GM19351 (cell line): Measurements from ENCODE around the gene IGSF6.

Experiments used
- ATAC-seq: cut with Tn5 transposase; IDR thresholded peaks from one replicate; pipeline ENCODE4 v1.9.1; 2021; ENCODE audit warnings: mild to moderate bottlenecking, moderate library complexity; ENCODE audit not compliant: unreplicated experiment

IGSF6 gene

DNA sequence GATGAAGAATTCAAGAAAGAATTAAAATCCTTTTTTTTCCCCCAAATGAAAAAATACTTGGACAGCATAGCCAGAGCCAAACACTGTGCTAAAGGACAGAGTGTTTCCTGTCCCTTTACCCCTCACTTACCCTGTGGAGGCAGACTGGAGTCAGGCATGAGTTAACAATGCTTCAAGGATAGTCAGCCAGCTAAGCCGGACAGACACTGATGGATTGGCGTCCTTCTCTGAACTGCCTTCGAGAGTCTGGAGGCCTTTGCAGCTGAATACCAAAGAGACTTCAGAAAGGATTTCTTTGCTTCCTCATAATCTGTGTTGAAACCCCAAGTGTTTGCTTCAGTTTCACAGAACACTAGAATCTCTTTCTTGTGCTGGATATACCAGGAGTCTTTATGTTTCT is 48.5 kb downstream of the IGSF6 start:
- no peak for ATAC-seq

DNA sequence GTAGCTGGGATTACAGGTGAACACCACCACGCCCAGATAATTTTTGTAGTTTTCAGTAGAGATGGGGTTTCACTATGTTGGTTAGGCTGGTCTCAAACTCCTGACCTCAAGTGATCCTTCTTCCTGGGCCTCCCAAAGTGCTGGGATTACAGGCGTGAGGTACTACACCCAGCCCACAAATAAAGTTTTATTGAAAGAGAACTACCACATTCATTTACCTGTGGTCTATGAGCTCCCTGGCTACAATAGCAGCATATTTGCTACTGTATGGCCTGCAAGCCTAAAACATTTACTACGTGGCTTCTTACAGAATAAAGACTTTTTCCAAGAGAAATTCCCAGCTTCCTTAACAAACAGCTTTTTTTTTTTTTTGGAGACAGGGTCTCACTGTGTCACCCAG is 49.6 kb downstream of the IGSF6 start:
- no peak for ATAC-seq

DNA sequence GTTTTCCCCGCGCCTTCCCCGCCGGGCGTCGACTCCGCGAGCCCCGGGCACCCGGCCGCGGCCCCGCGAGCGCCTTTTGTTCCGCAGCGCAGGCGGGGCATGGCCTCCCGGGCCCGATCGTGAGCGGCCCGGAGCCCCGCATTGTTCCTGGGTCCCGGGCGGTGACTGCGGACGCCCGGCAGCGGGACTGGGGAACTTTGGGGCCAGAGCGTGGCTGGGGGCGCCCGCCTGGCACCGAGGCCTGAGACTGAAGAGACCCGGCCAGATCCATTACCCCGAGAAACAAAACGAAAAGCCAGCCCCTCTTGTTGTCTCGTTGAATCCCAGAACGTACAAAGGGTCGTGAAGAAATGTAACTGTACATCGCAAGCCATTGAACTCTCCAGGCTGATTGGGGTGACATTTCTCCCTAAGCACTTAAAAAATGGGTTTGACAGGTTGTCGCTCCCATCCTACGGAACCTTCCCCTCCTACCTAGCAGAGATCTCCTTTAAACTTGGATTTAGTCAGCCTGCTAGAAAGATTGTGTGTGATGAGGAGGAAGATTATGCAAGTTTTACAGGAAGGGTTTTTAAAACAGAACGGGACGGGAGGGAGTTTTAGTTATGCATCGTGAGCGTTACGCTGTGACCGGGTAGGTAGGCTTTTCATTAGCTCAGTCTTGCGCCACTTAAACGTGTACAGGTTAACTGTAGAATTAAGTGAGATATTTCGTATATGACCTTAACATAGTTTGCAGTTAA is 52.2 kb downstream of the IGSF6 start:
- peak; percentile 22 for ATAC-seq

DNA sequence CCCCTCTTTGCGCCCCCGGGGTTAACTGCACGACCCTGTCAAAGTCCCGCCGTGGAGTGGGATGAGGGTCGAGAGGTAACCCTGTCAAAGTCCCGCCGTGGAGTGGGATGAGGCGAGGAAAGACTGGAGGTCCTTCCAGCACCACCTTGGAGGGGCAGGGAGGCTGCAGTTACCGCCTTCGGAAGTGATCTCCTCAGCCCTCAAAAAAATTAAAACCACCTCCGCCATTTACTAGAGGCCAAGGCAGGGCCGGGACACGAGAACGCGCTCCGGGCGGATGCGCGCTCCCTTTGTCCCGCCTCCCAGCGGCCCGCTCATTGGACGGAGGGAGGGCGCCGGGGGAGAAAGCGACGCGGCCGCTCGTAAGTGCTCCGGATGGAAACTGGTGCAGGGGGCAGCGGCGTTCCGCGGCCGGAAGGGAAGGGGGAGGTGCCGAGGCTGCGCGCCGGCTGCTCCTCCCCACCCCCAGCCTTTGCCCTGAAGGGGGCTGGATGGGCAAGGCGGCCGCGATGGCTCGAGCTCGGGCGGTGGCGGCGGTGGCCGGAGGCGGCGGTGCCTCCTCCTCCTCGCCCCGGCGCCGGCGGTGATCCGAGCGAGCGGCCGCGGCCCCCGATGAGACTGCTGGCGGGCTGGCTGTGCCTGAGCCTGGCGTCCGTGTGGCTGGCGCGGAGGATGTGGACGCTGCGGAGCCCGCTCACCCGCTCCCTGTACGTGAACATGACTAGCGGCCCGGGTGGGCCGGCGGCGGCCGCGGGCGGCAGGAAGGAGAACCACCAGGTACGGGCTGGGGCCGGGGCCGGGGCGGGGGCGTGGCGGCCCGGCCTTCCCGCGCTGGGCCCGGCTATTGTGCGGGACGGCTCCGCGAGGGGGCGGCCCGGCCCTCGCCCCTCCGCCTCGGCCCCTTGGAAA is 53.0 kb downstream of the IGSF6 start, which contains the start of gene METTL9:
METTL9 (plus strand) TSS at position 456 of the 909 bp plus-strand sequence; CDS start at position 613, 157 bp downstream.
- ATAC-seq, result peak; percentile 91

DNA sequence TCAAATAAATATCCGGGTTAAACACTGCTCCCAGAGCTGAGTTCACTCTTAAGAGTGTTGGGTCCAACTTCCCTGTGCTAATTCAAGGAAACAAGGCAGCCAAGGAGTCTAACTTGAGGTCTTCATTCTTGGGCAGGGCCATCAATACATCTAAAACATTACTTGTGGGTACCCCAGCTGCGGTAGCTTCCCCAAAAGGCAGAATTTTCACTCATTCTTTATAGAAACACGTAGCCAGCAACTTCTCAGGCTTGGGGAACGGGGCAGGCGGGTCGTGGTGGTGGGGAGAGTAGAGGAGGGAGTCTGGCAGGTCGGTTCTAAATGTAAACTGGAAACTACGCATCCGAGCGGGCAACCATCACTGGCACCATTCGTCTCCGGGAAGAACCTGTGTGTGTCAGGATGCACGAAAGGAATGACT is 53.7 kb downstream of the IGSF6 start:
- ATAC-seq, result no peak

DNA sequence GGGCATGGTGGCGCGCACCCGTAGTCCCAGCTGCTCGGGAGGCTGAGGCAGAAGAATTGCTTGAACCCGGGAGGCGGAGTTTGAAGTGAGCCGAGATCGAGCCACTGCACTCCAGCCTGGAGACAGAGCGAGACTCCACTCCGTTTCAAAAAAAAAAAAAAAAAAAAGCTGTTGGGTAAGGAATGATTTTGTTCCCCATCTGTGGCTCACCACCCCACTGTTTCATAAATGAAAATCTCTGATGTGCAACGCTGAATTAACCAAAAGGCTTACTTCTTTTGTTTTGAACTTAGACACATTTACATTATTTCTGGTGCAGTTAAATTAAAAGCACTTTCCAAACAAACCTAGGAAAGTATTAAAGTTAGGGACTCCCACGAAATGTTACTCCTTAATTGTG is 54.2 kb downstream of the IGSF6 start:
- no peak for ATAC-seq

DNA sequence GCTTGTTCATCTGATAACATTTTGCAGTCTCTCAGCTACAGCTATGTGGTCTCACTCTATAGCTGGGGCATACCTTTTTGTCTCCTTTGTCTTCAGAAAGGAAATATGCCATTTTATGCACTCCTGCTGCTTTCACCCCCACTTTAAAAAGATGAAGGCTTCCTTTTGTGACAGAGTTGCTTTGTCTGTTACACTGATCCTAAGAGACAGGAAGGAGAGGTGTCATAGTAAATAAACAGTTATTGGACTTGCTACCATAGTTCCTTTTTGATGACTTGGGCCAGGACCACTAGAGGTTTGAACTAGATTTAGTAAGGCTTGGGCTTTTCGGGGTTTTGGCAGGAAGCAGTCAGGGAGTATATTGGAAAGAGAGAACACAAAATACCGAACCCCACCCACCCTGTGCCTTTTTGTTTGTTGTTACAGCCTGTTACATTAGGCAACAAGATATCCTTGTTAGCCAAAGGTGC is 54.8 kb downstream of the IGSF6 start:
- ATAC-seq, result no peak

DNA sequence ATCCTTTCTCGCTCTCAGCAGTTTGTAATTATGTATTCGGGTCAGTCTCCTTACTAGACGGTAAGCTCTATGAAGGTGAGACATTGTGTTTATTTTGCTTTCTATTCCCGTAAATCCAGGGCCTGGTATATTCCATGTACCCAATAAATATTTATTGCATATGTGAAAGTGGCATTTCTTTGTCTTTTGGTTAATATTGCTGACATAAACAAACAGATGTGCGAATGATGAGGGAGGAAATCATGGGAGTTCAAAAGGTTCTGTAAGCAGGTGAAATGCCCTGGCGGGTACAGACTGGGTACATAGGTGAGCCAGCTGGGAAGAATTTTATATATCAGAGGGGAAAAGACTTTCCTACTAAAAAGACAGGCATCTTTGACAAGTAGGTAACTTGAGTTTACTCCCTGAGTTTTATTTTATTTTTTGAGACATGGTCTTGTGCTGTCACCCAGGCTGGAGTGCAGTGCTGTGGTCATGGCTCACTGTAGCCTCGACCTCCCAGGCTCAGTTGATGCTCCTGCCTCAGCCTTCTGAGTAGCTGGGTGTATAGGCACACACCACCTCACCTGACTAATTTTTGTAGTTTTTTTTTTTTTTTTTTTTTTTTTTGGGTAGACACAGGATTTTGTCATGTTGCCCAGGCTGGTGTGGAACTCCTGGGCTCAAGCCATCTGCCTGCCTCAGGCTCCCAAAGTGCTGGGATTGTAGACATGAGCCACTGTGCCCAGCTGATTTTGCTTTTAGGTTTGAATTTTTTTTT is 58.7 kb downstream of the IGSF6 start:
- no peak for ATAC-seq

DNA sequence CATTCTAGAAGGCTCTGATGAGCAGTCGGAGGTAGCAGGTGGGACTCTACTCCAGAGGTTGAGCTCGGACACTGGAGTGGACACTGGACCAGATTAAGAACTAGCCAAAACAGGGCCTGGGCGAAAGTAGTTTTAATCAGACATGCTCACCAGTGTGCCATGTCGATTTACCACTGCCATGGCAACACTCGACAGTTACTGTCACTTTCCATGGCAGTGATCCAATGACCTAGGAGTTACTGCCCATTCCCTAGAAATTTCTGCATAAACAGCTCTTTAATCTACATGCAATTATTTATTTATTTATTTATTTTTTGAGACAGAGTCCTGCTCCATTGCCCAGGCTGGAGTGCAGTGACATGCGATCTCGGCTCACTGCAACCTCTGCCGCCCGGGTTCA is 60.2 kb downstream of the IGSF6 start:
- ATAC-seq, result no peak

DNA sequence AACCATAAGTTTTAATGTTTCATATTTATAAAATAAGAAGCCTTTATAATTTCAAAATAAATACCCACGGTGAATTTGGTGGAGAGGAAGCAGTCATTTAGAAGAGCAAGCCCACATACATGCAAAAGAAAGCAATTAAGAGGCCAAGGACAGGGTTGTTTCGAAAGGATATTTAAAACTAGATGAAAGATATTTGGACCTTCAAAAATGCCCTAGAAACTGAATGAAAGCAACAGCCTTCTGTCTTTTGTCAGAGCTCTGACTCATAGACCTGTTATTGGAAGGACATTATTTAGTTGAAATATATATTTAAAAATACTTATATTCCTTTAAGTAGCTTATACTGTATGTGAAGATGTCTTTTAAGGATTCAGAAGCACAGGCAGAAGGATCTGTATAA is 61.6 kb downstream of the IGSF6 start:
- ATAC-seq, result no peak

DNA sequence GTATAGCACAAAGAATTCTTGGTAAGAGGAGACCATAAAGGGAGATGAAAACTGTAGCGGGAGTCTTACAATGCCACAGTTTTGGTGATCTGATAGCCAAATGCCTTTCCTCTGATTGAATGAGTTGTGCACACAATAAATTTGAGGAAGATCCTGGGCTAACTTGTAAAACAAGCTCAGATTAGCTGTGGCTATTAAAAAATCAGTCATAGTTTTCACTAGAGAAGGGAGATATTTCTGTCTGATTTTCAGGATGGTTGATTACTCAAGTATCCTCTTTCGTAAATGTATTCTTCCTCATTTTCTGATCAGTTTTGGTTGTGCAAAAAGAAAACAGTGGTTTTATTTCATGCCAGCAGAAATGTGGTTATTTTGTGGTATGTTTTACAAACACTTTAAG is 62.1 kb downstream of the IGSF6 start:
- ATAC-seq, result no peak

DNA sequence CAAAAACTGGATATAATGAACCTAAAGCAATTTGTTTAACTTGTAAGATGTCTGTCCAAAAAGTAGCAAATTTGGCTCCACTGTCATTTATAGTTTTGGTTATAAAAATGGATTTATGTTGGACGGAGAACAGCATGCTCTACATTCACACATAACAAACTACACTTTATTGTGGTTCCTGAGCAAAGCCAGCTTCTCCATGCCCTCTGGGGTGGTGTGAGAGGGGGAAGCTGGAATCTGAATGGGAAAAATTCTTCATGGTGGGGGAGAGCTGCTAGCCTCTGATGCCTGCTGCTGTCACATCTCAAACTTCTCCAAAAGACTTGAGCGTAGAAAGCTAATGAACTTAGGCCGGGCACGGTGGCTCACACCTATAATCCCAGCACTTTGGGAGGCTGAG is 62.9 kb downstream of the IGSF6 start:
- no peak for ATAC-seq
